PFSK-1 (cell line): ENCODE measurements around the gene ZNF385C.

ENCODE experiments used
- FOXP2 ChIP-seq: optimal IDR thresholded peaks from 2 replicates; pipeline ENCODE3; 2011; ENCODE audit warnings: borderline replicate concordance, control low read depth, inconsistent platforms; ENCODE audit not compliant: insufficient read depth; ENCODE audit errors: extremely low read length, extremely low read depth
- POLR2AphosphoS5 ChIP-seq: IDR thresholded peaks from 2 replicates; pipeline ENCODE4 v1.6.1; 2012; ENCODE audit warnings: low read depth, mild to moderate bottlenecking, control low read depth, low read length, moderate library complexity
- SIN3A ChIP-seq: IDR thresholded peaks from 2 replicates; pipeline ENCODE4 v1.6.1; 2012; ENCODE audit warnings: mild to moderate bottlenecking, low read length, moderate library complexity, borderline replicate concordance; ENCODE audit not compliant: insufficient read depth
- TAF1 ChIP-seq: IDR thresholded peaks from 2 replicates; pipeline ENCODE4 v1.6.1; 2012; ENCODE audit warnings: low read length, control low read depth, borderline replicate concordance; ENCODE audit not compliant: insufficient read depth
- TF ChIP-seq, protein P1 (sequence below), 2 experiments: IDR thresholded peaks; 2 replicates each; pipeline versions ENCODE4 v1.6.1 to v1.8.0; 2011 to 2012; ENCODE audit warnings: low read depth in 2 of 2, low read length in 2 of 2, control low read depth in 1 of 2, inconsistent platforms in 1 of 2, mild to moderate bottlenecking in 1 of 2, moderate library complexity in 1 of 2; ENCODE audit not compliant: insufficient read depth in 1 of 2

ZNF385C gene

DNA sequence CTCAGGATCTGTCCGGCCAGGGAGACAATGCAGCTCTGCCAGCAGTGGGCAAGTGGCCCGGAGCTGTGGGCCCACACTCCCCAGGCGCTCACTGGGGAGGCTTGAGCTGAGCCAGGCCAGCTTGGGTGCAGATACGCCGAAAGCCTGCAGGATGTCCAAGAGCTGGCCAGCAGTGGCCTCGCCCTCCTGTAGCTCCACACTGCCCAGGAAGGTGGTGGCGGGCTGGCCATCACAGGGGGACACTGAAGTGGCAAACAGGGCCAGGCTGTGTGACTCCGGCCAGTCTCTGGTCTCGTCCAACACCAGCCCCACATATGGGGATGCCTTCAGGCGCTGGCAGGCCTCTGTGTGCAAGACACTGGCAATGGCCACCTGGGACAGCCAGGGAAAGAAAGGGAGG lies 57.5 kb downstream of the ZNF385C start:
- TF ChIP-seq SIN3A (no peak), TAF1 (no peak), POLR2AphosphoS5 (no peak), FOXP2 (no peak)
- TF ChIP-seq, protein P1, sequence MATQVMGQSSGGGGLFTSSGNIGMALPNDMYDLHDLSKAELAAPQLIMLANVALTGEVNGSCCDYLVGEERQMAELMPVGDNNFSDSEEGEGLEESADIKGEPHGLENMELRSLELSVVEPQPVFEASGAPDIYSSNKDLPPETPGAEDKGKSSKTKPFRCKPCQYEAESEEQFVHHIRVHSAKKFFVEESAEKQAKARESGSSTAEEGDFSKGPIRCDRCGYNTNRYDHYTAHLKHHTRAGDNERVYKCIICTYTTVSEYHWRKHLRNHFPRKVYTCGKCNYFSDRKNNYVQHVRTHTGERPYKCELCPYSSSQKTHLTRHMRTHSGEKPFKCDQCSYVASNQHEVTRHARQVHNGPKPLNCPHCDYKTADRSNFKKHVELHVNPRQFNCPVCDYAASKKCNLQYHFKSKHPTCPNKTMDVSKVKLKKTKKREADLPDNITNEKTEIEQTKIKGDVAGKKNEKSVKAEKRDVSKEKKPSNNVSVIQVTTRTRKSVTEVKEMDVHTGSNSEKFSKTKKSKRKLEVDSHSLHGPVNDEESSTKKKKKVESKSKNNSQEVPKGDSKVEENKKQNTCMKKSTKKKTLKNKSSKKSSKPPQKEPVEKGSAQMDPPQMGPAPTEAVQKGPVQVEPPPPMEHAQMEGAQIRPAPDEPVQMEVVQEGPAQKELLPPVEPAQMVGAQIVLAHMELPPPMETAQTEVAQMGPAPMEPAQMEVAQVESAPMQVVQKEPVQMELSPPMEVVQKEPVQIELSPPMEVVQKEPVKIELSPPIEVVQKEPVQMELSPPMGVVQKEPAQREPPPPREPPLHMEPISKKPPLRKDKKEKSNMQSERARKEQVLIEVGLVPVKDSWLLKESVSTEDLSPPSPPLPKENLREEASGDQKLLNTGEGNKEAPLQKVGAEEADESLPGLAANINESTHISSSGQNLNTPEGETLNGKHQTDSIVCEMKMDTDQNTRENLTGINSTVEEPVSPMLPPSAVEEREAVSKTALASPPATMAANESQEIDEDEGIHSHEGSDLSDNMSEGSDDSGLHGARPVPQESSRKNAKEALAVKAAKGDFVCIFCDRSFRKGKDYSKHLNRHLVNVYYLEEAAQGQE (IDR thresholded peaks at IDR 0.05; ENCODE audit: insufficient read depth in 1 of 2, low read depth in 2 of 2, low read length in 2 of 2), result no peak

- TF ChIP-seq POLR2AphosphoS5, result no peak
- TF ChIP-seq SIN3A, result no peak
- TF ChIP-seq, protein P1 (IDR thresholded peaks at IDR 0.05; ENCODE audit: insufficient read depth in 1 of 2, low read depth in 2 of 2, low read length in 2 of 2), result no peak
- TF ChIP-seq FOXP2, result no peak
- TF ChIP-seq TAF1, result no peak
These were observed 58.2 kb downstream of the ZNF385C start for GRCh38 chr17:42039794-42040763.

DNA sequence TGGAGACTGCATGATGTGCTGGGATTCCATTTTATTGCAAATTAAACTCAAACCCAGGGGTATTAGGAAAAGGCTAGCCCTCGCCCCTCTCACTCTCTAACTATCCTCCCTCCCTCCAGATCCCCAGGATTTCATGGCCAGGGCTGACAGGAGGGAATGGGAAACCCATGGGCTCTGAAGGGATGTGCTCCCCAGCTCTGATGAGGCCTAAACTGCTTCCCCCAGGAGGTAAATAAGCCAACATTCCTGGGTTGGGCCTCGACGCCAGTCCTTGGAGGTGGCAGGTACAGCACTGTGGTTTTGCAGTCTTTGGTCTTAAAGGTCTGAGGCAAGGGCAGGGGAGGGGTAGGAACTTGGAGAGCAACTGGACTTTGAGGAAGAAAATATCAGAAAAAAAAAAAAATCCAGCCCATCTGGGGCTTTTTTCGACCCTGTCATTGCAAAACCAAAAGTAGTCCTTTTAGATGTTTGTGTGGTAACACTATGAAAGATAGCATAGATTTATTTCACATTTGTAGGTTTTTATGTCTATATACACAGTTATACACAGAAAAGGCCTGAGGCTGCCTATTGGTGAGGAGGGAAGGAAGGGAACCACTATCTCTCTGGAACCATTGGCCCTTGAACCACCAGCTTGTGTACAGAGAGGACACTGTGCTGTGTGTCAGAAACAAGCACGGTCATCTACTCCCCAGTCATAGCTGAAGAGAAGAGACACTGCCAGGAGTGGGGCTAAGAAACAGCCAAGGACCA lies 59.9 kb downstream of the ZNF385C start:
- no peak for TF ChIP-seq POLR2AphosphoS5
- TF ChIP-seq SIN3A, result no peak
- no peak for TF ChIP-seq FOXP2
- TF ChIP-seq, protein P1 (IDR thresholded peaks at IDR 0.05; ENCODE audit: insufficient read depth in 1 of 2, low read depth in 2 of 2, low read length in 2 of 2), result no peak
- no peak for TF ChIP-seq TAF1

DNA sequence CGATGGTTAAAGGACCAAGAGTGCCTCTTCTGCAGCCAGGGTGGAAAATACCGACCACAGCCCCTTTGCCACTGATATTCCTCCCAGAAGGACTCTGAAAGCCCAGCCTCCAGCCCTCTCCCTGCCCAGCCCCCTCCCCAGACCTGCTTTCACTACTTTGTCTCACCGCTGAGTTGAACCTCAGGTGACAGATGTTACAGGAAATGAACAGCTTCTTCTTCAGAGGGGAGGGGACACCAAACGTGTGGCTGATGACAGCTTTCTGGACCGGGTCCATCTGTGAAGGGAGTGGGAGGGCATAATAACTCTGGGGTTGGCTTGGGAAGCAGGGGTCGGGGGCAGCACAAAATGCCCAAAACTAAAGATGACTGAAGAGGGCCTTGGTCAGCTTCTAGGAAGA lies 64.2 kb downstream of the ZNF385C start:
- TF ChIP-seq FOXP2, result no peak
- TF ChIP-seq, protein P1 (IDR thresholded peaks at IDR 0.05; ENCODE audit: insufficient read depth in 1 of 2, low read depth in 2 of 2, low read length in 2 of 2), result no peak
- no peak for TF ChIP-seq TAF1
- no peak for TF ChIP-seq POLR2AphosphoS5
- no peak for TF ChIP-seq SIN3A
